RKO (cell line): Measurements from ENCODE around the gene PIGA.
"Not testable (repeated sequence)": the region's sequence is repeated elsewhere in the genome, so short reads cannot be mapped to it uniquely, and the experiment has no call there.

Source experiments
- DNase-seq: peaks from one replicate; pipeline ENCODE4 v3.0.0-alpha.2; 2016; ENCODE audit warnings: low spot score

PIGA gene

GRCh38 chrX:15320297-15320696 is 15.0 kb downstream of the PIGA start:
- DNase-seq: no peak

DNA sequence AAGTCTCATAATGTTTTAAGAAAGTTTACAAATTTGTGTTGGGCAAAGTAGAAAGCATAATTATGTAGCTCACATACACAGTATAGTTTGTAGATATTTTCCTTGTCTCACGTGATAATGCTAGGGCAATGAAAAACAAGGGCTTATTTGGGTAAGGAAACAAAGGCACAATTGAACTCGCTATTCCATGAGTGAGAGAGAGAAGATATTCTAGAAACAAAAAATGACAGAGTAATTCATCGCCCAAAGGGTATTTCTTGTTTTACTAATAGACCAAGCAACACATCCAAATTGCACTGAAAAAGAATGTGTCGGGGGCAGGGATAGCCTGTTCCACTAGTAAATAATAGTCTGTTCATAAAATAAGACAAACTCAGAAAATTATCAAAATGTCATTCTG is 16.2 kb downstream of the PIGA start:
- no peak for DNase-seq

DNA sequence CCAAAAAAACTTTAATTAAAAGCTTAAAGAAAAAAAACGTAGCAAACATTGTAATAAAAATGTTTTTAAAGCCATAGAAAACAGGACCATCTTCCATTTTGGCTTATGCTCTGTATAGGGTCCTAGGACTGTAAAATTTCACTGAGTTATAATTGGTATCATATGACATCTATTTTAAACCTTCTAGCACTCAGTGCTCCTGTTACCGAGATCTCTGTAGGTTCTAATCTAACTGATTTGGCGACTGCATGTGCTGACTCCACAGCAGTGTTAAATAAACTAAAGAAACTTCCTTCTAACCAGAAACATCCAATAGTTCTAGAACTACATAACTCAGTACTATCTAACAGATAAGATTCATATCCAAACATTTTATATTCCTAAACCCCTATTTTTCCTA is 19.8 kb downstream of the PIGA start, which contains the start of gene ASB11:
Gene ASB11 (minus strand): TSS at position 132 of the 400 bp plus-strand sequence. CDS start 35 bp downstream, at position 97.
- no peak for DNase-seq

DNA sequence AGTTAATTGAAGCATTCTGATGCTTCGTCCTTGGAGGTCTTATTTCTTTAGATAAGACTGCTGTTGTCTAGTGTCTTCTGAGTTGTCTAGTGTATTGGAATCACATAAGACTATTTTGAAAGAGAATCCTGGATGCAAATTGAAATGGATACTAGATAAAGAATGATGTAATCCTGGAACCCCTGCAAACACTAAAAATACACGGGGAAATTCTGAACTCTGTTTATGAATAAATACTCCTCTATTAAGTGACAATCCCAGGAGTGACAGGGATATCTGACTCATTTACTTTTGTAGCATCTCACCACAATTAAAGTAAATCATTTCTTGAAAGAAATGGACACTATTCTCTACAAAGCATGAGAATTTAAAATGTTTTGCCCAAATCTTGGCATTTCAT is 20.9 kb downstream of the PIGA start:
- no peak for DNase-seq

GRCh38 chrX:15311119-15311518 is 24.2 kb downstream of the PIGA start:
- no peak for DNase-seq

- no peak for DNase-seq
Measured at GRCh38 chrX:15310117-15310516, 25.2 kb downstream of the PIGA start.

DNA sequence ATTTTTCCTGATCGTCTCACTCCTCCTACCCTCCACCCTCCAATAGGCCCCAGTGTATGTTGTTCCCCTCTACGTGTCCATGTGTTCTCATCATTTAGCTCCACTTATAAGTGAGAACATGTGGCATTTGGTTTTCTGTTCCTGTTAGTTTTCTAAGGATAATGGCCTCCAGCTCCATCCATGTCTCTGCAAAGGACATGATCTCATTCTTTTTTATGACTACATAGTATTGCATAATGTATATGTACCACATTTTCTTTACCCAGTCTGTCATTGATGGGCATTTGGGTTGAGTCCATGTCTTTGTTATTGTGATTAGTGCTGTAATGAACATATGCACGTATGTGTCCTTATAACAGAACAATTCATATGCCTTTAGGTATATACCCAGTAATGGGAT is 29.4 kb downstream of the PIGA start:
- DNase-seq: not testable (repeated sequence)

DNA sequence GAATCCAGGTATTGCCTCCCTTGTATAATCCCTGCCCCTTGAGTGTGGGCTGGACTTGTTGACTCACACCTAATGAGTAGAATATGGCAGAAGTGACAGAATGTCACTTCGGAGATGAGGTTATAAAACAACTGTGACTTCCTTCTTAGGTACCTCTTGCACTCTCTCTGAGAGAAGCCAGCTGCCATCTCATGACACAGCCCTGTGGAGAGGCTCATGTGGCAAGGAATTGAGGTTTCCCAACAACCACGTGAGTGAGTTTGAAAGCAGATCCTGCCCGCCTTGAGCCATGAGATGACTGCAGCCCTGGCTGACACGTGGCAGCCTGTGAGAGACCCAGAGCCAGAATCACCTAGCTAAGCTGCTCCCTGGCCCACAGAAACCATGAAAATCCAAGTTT is 33.4 kb downstream of the PIGA start:
- no peak for DNase-seq

GRCh38 chrX:15299941-15300851 is 35.1 kb downstream of the PIGA start:
- peak; percentile 43 for DNase-seq

GRCh38 chrX:15298780-15299179 is 36.5 kb downstream of the PIGA start:
- DNase-seq: no peak

- DNase-seq: no peak
Measured at GRCh38 chrX:15298201-15298600, 37.1 kb downstream of the PIGA start.

DNA sequence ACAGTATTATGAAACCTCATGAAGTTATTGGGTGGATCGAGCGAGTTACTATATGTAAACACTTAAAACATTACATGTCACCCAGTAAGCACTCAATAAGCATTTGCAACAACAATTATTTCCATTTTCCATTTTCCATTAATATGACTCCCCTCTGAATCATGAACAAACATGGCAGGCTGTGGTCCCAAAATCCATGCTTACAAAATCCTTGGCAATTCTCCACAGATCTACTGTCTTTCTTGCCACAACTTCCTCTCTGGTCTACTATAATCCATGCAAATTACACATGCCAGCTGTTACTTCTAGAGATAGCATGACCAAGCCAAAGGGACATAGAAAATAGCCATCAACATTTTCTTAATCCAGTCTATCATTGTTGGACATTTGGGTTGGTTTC is 41.9 kb downstream of the PIGA start:
- DNase-seq: no peak

GRCh38 chrX:15292861-15293260 is 42.5 kb downstream of the PIGA start:
- DNase-seq: no peak

DNA sequence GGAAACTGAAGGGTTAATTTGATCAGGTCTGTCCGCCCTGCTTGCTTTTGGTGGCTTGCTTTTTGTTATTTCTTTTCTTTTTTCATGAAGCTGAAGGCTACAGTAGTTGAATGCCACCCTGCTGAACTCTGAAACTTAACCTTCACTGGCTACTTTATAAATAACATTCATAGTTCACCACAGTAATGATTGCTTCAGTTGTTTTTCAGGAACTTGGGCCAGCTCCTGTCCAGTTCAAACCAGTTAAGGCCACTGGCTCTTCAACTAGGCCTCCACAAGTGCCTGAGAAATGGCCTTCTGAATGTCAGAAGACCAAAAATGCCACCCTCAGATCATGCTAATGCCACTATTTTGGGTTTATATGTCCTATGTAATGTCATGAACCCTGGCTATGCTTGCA is 57.7 kb downstream of the PIGA start:
- DNase-seq: no peak

GRCh38 chrX:15274946-15275345 is 60.4 kb downstream of the PIGA start:
- no peak for DNase-seq

DNA sequence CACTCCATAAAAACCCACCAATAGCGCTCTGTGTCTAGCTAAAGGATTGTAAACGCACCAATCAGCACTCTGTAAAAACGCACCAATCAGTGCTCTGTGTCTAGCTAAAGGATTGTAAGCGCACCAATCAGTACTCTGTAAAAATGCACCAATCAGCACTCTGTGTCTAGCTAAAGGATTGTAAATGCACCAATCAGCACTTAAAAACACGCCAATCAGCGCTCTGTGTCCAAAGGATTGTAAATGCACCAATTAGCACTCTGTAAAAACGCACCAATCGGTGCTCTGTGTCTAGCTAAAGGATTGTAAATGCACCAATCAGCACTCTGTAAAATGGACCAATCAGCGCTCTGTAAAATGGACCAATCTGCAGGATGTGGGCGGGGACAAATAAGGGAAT is 62.0 kb downstream of the PIGA start:
- DNase-seq: not testable (repeated sequence)

- DNase-seq: no peak
Measured at GRCh38 chrX:15271757-15272156, 63.6 kb downstream of the PIGA start.

GRCh38 chrX:15269618-15270521 is 65.5 kb downstream of the PIGA start, which contains the start of gene ASB9:
ASB9 (minus strand) TSS chrX:15270083; CDS start chrX:15269874, 209 bp downstream.
- DNase-seq: peak; percentile 2
